K562 (cell line): ENCODE measurements around the gene PGPEP1. TPM values are rescaled to one million over a fixed set of nuclear protein-coding genes. Genes with fewer than 3 reads are reported as not detected.

Source experiments
- ARID1B ChIP-seq: fragments of 450-650 bp; IDR thresholded peaks from 2 replicates; pipeline ENCODE4 v1.6.1; 2016; ENCODE audit warnings: antibody characterized with exemption, mild to moderate bottlenecking, inconsistent platforms
- CCNT2 ChIP-seq: IDR thresholded peaks from 2 replicates; pipeline ENCODE4 v1.6.1; 2011; ENCODE audit warnings: borderline replicate concordance, low read depth, mild to moderate bottlenecking, moderate library complexity, mixed read lengths, low read length; ENCODE audit not compliant: insufficient read length; ENCODE audit errors: extremely low read depth
- CEBPG ChIP-seq, 3 experiments: fragments of 200-800 bp in 1 of 3; sonication (Bioruptor generic) in 1 of 3; sonication (generic) in 1 of 3; formaldehyde crosslinking in 1 of 3; IDR thresholded peaks in 2 of 3; conservative IDR thresholded peaks in 1 of 3; 2 replicates each; pipeline versions ENCODE4 v1.6.1 to v1.8.0; 2016 to 2022; ENCODE audit warnings: missing compliant biosample characterization in 2 of 3, missing genetic modification characterization in 2 of 3, mild to moderate bottlenecking in 1 of 3, missing genetic modification reagents in 1 of 3
- CTBP1 ChIP-seq: fragments of 450-650 bp; IDR thresholded peaks from 2 replicates; pipeline ENCODE4 v1.6.1; 2016; ENCODE audit warnings: borderline replicate concordance
- DACH1 ChIP-seq: fragments of 450-650 bp; IDR thresholded peaks from 2 replicates; pipeline ENCODE4 v1.6.1; 2018; ENCODE audit not compliant: partially characterized antibody
- HOXB6 ChIP-seq: fragments of 250-450 bp; sonication (Bioruptor Pico); IDR thresholded peaks from 2 replicates; pipeline ENCODE4 v1.5.1; 2022; ENCODE audit warnings: mild to moderate bottlenecking, borderline replicate concordance
- NBN ChIP-seq: fragments of 450-650 bp; IDR thresholded peaks from 2 replicates; pipeline ENCODE4 v1.6.1; 2016; ENCODE audit warnings: low read depth, mild to moderate bottlenecking
- RFX7 ChIP-seq: fragments of 250-450 bp; sonication (Bioruptor Pico); IDR thresholded peaks from 2 replicates; pipeline ENCODE4 v1.5.1; 2021; ENCODE audit warnings: mild to moderate bottlenecking
- SAFB ChIP-seq: fragments of 200-400 bp; formaldehyde crosslinking; IDR thresholded peaks from 2 replicates; pipeline ENCODE4 v1.6.1; 2017; ENCODE audit warnings: low read depth, low read length, borderline replicate concordance
- SMAD4 ChIP-seq: fragments of 250-450 bp; sonication (Bioruptor Pico); conservative IDR thresholded peaks from 2 replicates; pipeline ENCODE4 v1.8.0; 2021; ENCODE audit warnings: inconsistent platforms, mild to moderate bottlenecking, moderate library complexity
- SP1 ChIP-seq: sonication (generic); formaldehyde crosslinking; IDR thresholded peaks from 2 replicates; pipeline ENCODE4 v1.8.1; 2022; ENCODE audit warnings: mild to moderate bottlenecking, missing genetic modification reagents
- STAT5A ChIP-seq: IDR thresholded peaks from 2 replicates; pipeline ENCODE4 v1.6.1; 2012; ENCODE audit warnings: low read length, inconsistent platforms, borderline replicate concordance
- ZNF263 ChIP-seq: sonication (generic); formaldehyde crosslinking; IDR thresholded peaks from 2 replicates; pipeline ENCODE4 v1.8.0; 2022; ENCODE audit warnings: mild to moderate bottlenecking, missing genetic modification reagents, borderline replicate concordance
- ZNF408 ChIP-seq: fragments of 250-450 bp; sonication (Bioruptor Pico); IDR thresholded peaks from 2 replicates; pipeline ENCODE4 v1.4.0; 2020; ENCODE audit warnings: low read depth, mild to moderate bottlenecking, moderate library complexity
- ZNF431 ChIP-seq: sonication (generic); formaldehyde crosslinking; IDR thresholded peaks from 2 replicates; pipeline ENCODE4 v1.8.0; 2022; ENCODE audit warnings: mild to moderate bottlenecking, missing genetic modification reagents
- ZNF551 ChIP-seq: fragments of 250-450 bp; sonication (Bioruptor Pico); IDR thresholded peaks from 2 replicates; pipeline ENCODE4 v1.5.0; 2021; ENCODE audit warnings: mild to moderate bottlenecking, moderate library complexity
- polyA plus RNA-seq, 8 experiments: library from polyadenylated mRNA; depleted of rRNA in 4 of 8; stranded (reverse) in 5 of 8; unstranded in 3 of 8; fragments of >200 nt; fragmentation: Nextera tagmentation in 2 of 8; fragmentation: Illumina TruSeq in 1 of 8; extraction: Ambion mirVana in 2 of 8; extraction: Trizol in 1 of 8; gene quantifications; 2 replicates each; pipeline versions ENCODE4 v1.2.1 to v1.2.3, GENCODE V29; 2011 to 2014; ENCODE audit warnings: inconsistent platforms in 1 of 8, missing spikeins in 1 of 8
- total RNA-seq, 7 experiments: library from RNA; depleted of rRNA in 6 of 7; stranded (reverse); fragments of >200 nt in 6 of 7; fragmentation: Illumina TruSeq in 2 of 7; extraction: Trizol in 2 of 7; gene quantifications; 2 replicates each; pipeline versions ENCODE4 v1.2.1 to v1.2.3, GENCODE V29; 2011 to 2021; ENCODE audit warnings: low replicate concordance in 1 of 7
- TF ChIP-seq, protein P1 (sequence below): IDR thresholded peaks from 2 replicates; pipeline ENCODE4 v1.6.1; 2016; ENCODE audit warnings: missing genetic modification characterization, missing compliant biosample characterization
- TF ChIP-seq, protein P2 (sequence below), 3 experiments: IDR thresholded peaks in 2 of 3; conservative IDR thresholded peaks in 1 of 3; 2 replicates each; pipeline ENCODE4 v1.5.1; 2011 to 2012; ENCODE audit warnings: low read length in 3 of 3, mild to moderate bottlenecking in 3 of 3, control low read depth in 2 of 3, improper control_type of control experiment in 1 of 3, inconsistent platforms in 1 of 3, low read depth in 1 of 3, mixed read lengths in 1 of 3, moderate library complexity in 1 of 3; ENCODE audit not compliant: insufficient read depth in 2 of 3
- TF ChIP-seq, protein P3 (sequence below): fragments of 450-650 bp; formaldehyde crosslinking; IDR thresholded peaks from 2 replicates; pipeline ENCODE4 v1.4.0; 2020; ENCODE audit warnings: mild to moderate bottlenecking, mixed read lengths
- TF ChIP-seq, protein P4 (sequence below), 2 experiments: fragments of 450-650 bp in 1 of 2; sonication (generic) in 1 of 2; formaldehyde crosslinking in 1 of 2; IDR thresholded peaks in 1 of 2; conservative IDR thresholded peaks in 1 of 2; 2 replicates each; pipeline versions ENCODE4 v1.6.1 to v1.8.1; 2016 to 2023; ENCODE audit warnings: mild to moderate bottlenecking in 2 of 2, moderate library complexity in 2 of 2, inconsistent platforms in 1 of 2, missing genetic modification reagents in 1 of 2

The PGPEP1 gene
- total and polyA plus RNA-seq, 9 of the 15 experiments (the other 6 are each of a cell fraction or from before 2014, with no cell fraction given): 10.0 to 69.6 (median 33.5) TPM

DNA sequence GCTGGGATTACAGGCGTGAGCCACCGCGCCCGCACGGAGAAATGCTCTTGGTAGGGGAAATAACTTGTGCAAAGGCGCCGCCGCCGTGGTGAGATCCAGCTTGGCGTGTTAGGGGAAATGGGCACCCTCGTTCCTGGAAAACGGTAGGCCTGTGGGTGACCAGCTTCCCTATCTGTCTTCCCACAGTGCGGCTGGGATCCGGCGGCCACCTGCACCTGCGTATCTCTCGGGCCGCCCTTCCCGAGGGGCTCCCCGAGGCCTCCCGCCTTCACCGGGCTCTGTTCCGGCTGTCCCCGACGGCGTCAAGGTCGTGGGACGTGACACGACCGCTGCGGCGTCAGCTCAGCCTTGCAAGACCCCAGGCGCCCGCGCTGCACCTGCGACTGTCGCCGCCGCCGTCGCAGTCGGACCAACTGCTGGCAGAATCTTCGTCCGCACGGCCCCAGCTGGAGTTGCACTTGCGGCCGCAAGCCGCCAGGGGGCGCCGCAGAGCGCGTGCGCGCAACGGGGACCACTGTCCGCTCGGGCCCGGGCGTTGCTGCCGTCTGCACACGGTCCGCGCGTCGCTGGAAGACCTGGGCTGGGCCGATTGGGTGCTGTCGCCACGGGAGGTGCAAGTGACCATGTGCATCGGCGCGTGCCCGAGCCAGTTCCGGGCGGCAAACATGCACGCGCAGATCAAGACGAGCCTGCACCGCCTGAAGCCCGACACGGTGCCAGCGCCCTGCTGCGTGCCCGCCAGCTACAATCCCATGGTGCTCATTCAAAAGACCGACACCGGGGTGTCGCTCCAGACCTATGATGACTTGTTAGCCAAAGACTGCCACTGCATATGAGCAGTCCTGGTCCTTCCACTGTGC, 47.9 kb downstream of the PGPEP1 start (continued):
- TF ChIP-seq SP1 (CRISPR knock-in tag) (peak; percentile 75), ZNF551 (no peak), SMAD4 (peak; percentile 89), CCNT2 (peak; percentile 95), SAFB (peak; percentile 43; the same call in 1 of the 2 replicates), DACH1 (peak; percentile 64), NBN (0 out of 2 replicates have a peak, but pooled peaks have one; percentile 28), STAT5A (no peak), CTBP1 (peak; percentile 95), RFX7 (no peak), ARID1B (peak; percentile 27; the same call in 1 of the 2 replicates), HOXB6 (no peak), ZNF263 (peak; percentile 73), CEBPG (CRISPR knock-in tag; IDR thresholded peaks at IDR 0.05) (0 out of 2 replicates have a peak, but pooled peaks have one; percentile 28), CEBPG (tag; conservative IDR thresholded peaks at IDR 0.05 in 1 of 2, IDR thresholded peaks at IDR 0.05 in 1 of 2) (no peak), ZNF431 (CRISPR knock-in tag) (peak; percentile 86; the same call in 1 of the 2 replicates), ZNF408 (no peak)
- TF ChIP-seq, protein P1, sequence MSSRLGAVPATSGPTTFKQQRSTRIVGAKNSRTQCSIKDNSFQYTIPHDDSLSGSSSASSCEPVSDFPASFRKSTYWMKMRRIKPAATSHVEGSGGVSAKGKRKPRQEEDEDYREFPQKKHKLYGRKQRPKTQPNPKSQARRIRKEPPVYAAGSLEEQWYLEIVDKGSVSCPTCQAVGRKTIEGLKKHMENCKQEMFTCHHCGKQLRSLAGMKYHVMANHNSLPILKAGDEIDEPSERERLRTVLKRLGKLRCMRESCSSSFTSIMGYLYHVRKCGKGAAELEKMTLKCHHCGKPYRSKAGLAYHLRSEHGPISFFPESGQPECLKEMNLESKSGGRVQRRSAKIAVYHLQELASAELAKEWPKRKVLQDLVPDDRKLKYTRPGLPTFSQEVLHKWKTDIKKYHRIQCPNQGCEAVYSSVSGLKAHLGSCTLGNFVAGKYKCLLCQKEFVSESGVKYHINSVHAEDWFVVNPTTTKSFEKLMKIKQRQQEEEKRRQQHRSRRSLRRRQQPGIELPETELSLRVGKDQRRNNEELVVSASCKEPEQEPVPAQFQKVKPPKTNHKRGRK: no peak
- TF ChIP-seq, protein P2, sequence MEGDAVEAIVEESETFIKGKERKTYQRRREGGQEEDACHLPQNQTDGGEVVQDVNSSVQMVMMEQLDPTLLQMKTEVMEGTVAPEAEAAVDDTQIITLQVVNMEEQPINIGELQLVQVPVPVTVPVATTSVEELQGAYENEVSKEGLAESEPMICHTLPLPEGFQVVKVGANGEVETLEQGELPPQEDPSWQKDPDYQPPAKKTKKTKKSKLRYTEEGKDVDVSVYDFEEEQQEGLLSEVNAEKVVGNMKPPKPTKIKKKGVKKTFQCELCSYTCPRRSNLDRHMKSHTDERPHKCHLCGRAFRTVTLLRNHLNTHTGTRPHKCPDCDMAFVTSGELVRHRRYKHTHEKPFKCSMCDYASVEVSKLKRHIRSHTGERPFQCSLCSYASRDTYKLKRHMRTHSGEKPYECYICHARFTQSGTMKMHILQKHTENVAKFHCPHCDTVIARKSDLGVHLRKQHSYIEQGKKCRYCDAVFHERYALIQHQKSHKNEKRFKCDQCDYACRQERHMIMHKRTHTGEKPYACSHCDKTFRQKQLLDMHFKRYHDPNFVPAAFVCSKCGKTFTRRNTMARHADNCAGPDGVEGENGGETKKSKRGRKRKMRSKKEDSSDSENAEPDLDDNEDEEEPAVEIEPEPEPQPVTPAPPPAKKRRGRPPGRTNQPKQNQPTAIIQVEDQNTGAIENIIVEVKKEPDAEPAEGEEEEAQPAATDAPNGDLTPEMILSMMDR (IDR thresholded peaks at IDR 0.05 in 2 of 3, conservative IDR thresholded peaks at IDR 0.05 in 1 of 3; ENCODE audit: insufficient read depth in 2 of 3, low read depth in 1 of 3, low read length in 3 of 3): peak; percentile 95 to 97 (median 96)
- TF ChIP-seq, protein P3, sequence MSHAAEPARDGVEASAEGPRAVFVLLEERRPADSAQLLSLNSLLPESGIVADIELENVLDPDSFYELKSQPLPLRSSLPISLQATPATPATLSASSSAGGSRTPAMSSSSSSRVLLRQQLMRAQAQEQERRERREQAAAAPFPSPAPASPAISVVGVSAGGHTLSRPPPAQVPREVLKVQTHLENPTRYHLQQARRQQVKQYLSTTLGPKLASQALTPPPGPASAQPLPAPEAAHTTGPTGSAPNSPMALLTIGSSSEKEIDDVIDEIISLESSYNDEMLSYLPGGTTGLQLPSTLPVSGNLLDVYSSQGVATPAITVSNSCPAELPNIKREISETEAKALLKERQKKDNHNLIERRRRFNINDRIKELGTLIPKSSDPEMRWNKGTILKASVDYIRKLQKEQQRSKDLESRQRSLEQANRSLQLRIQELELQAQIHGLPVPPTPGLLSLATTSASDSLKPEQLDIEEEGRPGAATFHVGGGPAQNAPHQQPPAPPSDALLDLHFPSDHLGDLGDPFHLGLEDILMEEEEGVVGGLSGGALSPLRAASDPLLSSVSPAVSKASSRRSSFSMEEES (CRISPR knock-in tag): no peak
- TF ChIP-seq, protein P4, sequence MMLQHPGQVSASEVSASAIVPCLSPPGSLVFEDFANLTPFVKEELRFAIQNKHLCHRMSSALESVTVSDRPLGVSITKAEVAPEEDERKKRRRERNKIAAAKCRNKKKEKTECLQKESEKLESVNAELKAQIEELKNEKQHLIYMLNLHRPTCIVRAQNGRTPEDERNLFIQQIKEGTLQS (IDR thresholded peaks at IDR 0.05): no peak
- TF ChIP-seq, protein P4 (CRISPR knock-in tag; conservative IDR thresholded peaks at IDR 0.05): peak; percentile 30; the same call in 1 of the 2 replicates
